IMR-90 (cell line): ENCODE results near the gene SLC41A1. TPM values are rescaled to one million over a fixed set of nuclear protein-coding genes. Genes with fewer than 3 reads are reported as not detected.

Experiments
- ATAC-seq: fragments of 200-7000 bp; cut with Tn5 transposase; 2 replicates; pipeline ENCODE4 v1.9.1; 2020; ENCODE audit warnings: low read depth, mild to moderate bottlenecking, moderate library complexity
- BruUV-seq: library from RNA; stranded (reverse); fragments of 400-500 nt; replicated peaks from 2 replicates; lab custom pipeline; 2021; lab: Mats Ljungman, UMichigan
- CTCF ChIA-PET: fragments of 300-600 bp; formaldehyde crosslinking; extraction: SDS; loops from one replicate; lab custom pipeline; 2021; ENCODE audit warnings: antibody characterized with exemption; lab: Yijun Ruan, JAX
- POLR2A ChIA-PET: fragments of 300-600 bp; sonication (Branson Sonifier 250); formaldehyde crosslinking; loops from one replicate; lab custom pipeline; 2022; ENCODE audit warnings: antibody characterized with exemption; ENCODE audit not compliant: unreplicated experiment; lab: Charles Lee
- DNase-seq: peaks from one replicate; pipeline ENCODE4 v3.0.0; 2013
- H2AFZ ChIP-seq: replicated peaks from 2 replicates; pipeline ENCODE3; 2013; ENCODE audit warnings: low read length, mild to moderate bottlenecking; ENCODE audit not compliant: poor library complexity
- H2AK5ac ChIP-seq: 2 replicates; pipeline ENCODE4 v1.6.1; 2013; ENCODE audit warnings: low read depth, low read length, inconsistent platforms
- H2AK9ac ChIP-seq: replicated peaks from 2 replicates; pipeline ENCODE3; 2013; ENCODE audit warnings: mild to moderate bottlenecking, low read depth, low read length, moderate library complexity; ENCODE audit not compliant: poor library complexity
- H2BK120ac ChIP-seq: 2 replicates; pipeline ENCODE4 v1.6.1; 2013; ENCODE audit warnings: low read depth, low read length, inconsistent platforms
- H2BK15ac ChIP-seq: 3 replicates; pipeline ENCODE4 v1.6.1; 2013; ENCODE audit warnings: low read depth, low read length, inconsistent platforms
- H2BK20ac ChIP-seq: 2 replicates; pipeline ENCODE4 v1.6.1; 2013; ENCODE audit warnings: low read depth, mild to moderate bottlenecking, inconsistent platforms, low read length, moderate library complexity
- H2BK5ac ChIP-seq: 2 replicates; pipeline ENCODE4 v1.6.1; 2013; ENCODE audit warnings: mild to moderate bottlenecking, low read depth, low read length, inconsistent platforms; ENCODE audit not compliant: poor library complexity, severe bottlenecking
- H3K14ac ChIP-seq: replicated peaks from 2 replicates; pipeline ENCODE4 v1.6.1; 2013; ENCODE audit warnings: low read depth, low read length, inconsistent platforms
- H3K18ac ChIP-seq: 2 replicates; pipeline ENCODE4 v1.6.1; 2013; ENCODE audit warnings: low read depth, low read length, control low read depth
- H3K23ac ChIP-seq: 2 replicates; pipeline ENCODE4 v1.6.1; 2013; ENCODE audit warnings: low read depth, low read length, inconsistent platforms
- H3K27ac ChIP-seq: 2 replicates; pipeline ENCODE4 v1.5.1; 2013; ENCODE audit warnings: mild to moderate bottlenecking, control low read depth, low read length; ENCODE audit not compliant: insufficient read depth
- H3K27me3 ChIP-seq: 2 replicates; pipeline ENCODE4 v1.6.1; 2013; ENCODE audit warnings: low read length; ENCODE audit not compliant: control insufficient read depth, insufficient read depth
- H3K36me3 ChIP-seq: 2 replicates; pipeline ENCODE4 v1.6.1; 2013; ENCODE audit warnings: low read length, mixed read lengths; ENCODE audit not compliant: control insufficient read depth, insufficient read depth
- H3K4ac ChIP-seq: 2 replicates; pipeline ENCODE4 v1.6.1; 2013; ENCODE audit warnings: low read depth, low read length, inconsistent platforms
- H3K4me1 ChIP-seq: 2 replicates; pipeline ENCODE4 v1.6.1; 2013; ENCODE audit warnings: low read length, mixed read lengths; ENCODE audit not compliant: control insufficient read depth, insufficient read depth
- H3K4me2 ChIP-seq: 2 replicates; pipeline ENCODE4 v1.6.1; 2013; ENCODE audit warnings: low read depth, mild to moderate bottlenecking, control low read depth, low read length, moderate library complexity
- H3K4me3 ChIP-seq: 2 replicates; pipeline ENCODE4 v1.5.1; 2013; ENCODE audit warnings: low read depth, mild to moderate bottlenecking, control low read depth, low read length, moderate library complexity; ENCODE audit not compliant: insufficient read depth
- H3K56ac ChIP-seq: 2 replicates; pipeline ENCODE4 v1.6.1; 2013; ENCODE audit warnings: low read length, inconsistent platforms; ENCODE audit not compliant: insufficient read depth; ENCODE audit errors: extremely low read depth
- H3K79me1 ChIP-seq, 2 experiments: 2 replicates each; pipeline ENCODE4 v1.6.1; 2013; ENCODE audit warnings: low read length in 2 of 2, inconsistent platforms in 1 of 2, low read depth in 1 of 2
- H3K9ac ChIP-seq: 2 replicates; pipeline ENCODE4 v1.6.1; 2013; ENCODE audit warnings: low read depth, low read length, control low read depth
- H3K9me1 ChIP-seq: 2 replicates; pipeline ENCODE4 v1.6.1; 2013; ENCODE audit warnings: low read length, inconsistent platforms; ENCODE audit not compliant: insufficient read depth
- H3K9me3 ChIP-seq: 2 replicates; pipeline ENCODE4 v1.6.1; 2013; ENCODE audit warnings: low read length; ENCODE audit not compliant: control insufficient read depth, insufficient read depth
- H4K20me1 ChIP-seq: 2 replicates; pipeline ENCODE4 v1.6.1; 2013; ENCODE audit warnings: low read length, inconsistent platforms; ENCODE audit not compliant: insufficient read depth
- H4K5ac ChIP-seq: 2 replicates; pipeline ENCODE4 v1.6.1; 2013; ENCODE audit warnings: mild to moderate bottlenecking, low read depth, low read length, control low read depth
- H4K8ac ChIP-seq, 2 experiments: 2 replicates each; pipeline ENCODE4 v1.6.1; 2013; ENCODE audit warnings: low read depth in 2 of 2, low read length in 2 of 2, control low read depth in 1 of 2, inconsistent platforms in 1 of 2
- H4K91ac ChIP-seq: 2 replicates; pipeline ENCODE4 v1.6.1; 2013; ENCODE audit warnings: low read depth, low read length, inconsistent platforms; ENCODE audit not compliant: insufficient read depth
- BHLHE40 ChIP-seq: fragments of 150-350 bp; IDR thresholded peaks from 2 replicates; pipeline ENCODE4 v1.6.1; 2016; ENCODE audit warnings: mild to moderate bottlenecking, low read depth, low read length
- CEBPB ChIP-seq: IDR thresholded peaks from 2 replicates; pipeline ENCODE4 v1.6.1; 2012; ENCODE audit warnings: low read depth, low read length, improper control_type of control experiment
- CHD1 ChIP-seq: IDR thresholded peaks from 2 replicates; pipeline ENCODE4 v1.6.1; 2012; ENCODE audit warnings: low read depth, low read length, improper control_type of control experiment
- CTCF ChIP-seq: conservative IDR thresholded peaks from 2 replicates; pipeline ENCODE4 v1.5.1; 2012; ENCODE audit warnings: mild to moderate bottlenecking, low read depth, low read length, improper control_type of control experiment
- ELK1 ChIP-seq: fragments of 150-350 bp; IDR thresholded peaks from 2 replicates; pipeline ENCODE4 v1.6.1; 2016; ENCODE audit warnings: low read depth, mild to moderate bottlenecking, low read length, moderate library complexity, borderline replicate concordance
- FOS ChIP-seq: fragments of 150-350 bp; IDR thresholded peaks from 2 replicates; pipeline ENCODE4 v1.6.1; 2016; ENCODE audit warnings: low read depth, low read length
- MAFK ChIP-seq: IDR thresholded peaks from 2 replicates; pipeline ENCODE4 v1.6.1; 2012; ENCODE audit warnings: low read depth, low read length, improper control_type of control experiment
- MAZ ChIP-seq: IDR thresholded peaks from 2 replicates; pipeline ENCODE4 v1.6.1; 2012; ENCODE audit warnings: low read depth, mild to moderate bottlenecking, low read length, improper control_type of control experiment, moderate library complexity, borderline replicate concordance
- MXI1 ChIP-seq: IDR thresholded peaks from 2 replicates; pipeline ENCODE4 v1.6.1; 2012; ENCODE audit warnings: low read depth, mild to moderate bottlenecking, low read length, moderate library complexity, borderline replicate concordance
- NFE2L2 ChIP-seq: fragments of 150-350 bp; IDR thresholded peaks from 2 replicates; pipeline ENCODE4 v1.6.1; 2016; ENCODE audit warnings: low read depth, mild to moderate bottlenecking, low read length
- POLR2A ChIP-seq: IDR thresholded peaks from 2 replicates; pipeline ENCODE4 v1.6.1; 2012; ENCODE audit warnings: mild to moderate bottlenecking, low read depth, low read length
- RAD21 ChIP-seq: IDR thresholded peaks from 2 replicates; pipeline ENCODE4 v1.6.1; 2012; ENCODE audit warnings: low read length, improper control_type of control experiment
- RCOR1 ChIP-seq: IDR thresholded peaks from 2 replicates; pipeline ENCODE4 v1.6.1; 2012; ENCODE audit warnings: mild to moderate bottlenecking, low read length, improper control_type of control experiment; ENCODE audit not compliant: insufficient replicate concordance
- RFX5 ChIP-seq: IDR thresholded peaks from 2 replicates; pipeline ENCODE4 v1.8.0; 2012; ENCODE audit warnings: low read depth, mild to moderate bottlenecking, low read length, moderate library complexity
- SMC3 ChIP-seq: fragments of 150-350 bp; IDR thresholded peaks from 2 replicates; pipeline ENCODE4 v1.6.1; 2016; ENCODE audit warnings: low read depth, mild to moderate bottlenecking, antibody characterized with exemption, low read length, moderate library complexity
- USF2 ChIP-seq: fragments of 150-350 bp; IDR thresholded peaks from 2 replicates; pipeline ENCODE4 v1.6.1; 2017; ENCODE audit warnings: mild to moderate bottlenecking, antibody characterized with exemption, low read length, low read depth
- WGBS, 2 experiments: methylation state at CpG; one replicate each; pipeline versions ENCODE4 v1.1.5 to v1.1.7; 2013; ENCODE audit warnings: missing lambda C conversion rate in 2 of 2; ENCODE audit not compliant: insufficient read length in 1 of 2; ENCODE audit errors: extremely low coverage in 2 of 2; 5-methylcytosine and 5-hydroxymethylcytosine counted together
- dilution Hi-C: fragments of 300-500 bp; cut with HindIII; formaldehyde crosslinking; loops from one replicate; pipeline ENCODE4 v1.14.3; 2018; ENCODE audit warnings: low sequenced_read_pairs; ENCODE audit not compliant: unreplicated experiment
- in situ Hi-C: fragments of 300-500 bp; cut with MboI; formaldehyde crosslinking; loops from 3 replicates; pipeline ENCODE4 v1.14.3; 2019; ENCODE audit warnings: low sequenced_read_pairs, inconsistent platforms, mixed read lengths
- intact Hi-C: fragments of 100-400 bp; cut with micrococcal nuclease; formaldehyde crosslinking; loops from 2 replicates; pipeline ENCODE4 v1.10.0; 2022
- polyA plus RNA-seq, 3 experiments: library from polyadenylated mRNA; depleted of rRNA; stranded (reverse); fragments of >200 nt; gene quantifications; 2 replicates each; pipeline ENCODE4 v1.2.3, GENCODE V29; 2012; ENCODE audit warnings: low replicate concordance in 1 of 3
- total RNA-seq: library from RNA; depleted of rRNA; stranded (reverse); fragments of >200 nt; gene quantifications from 2 replicates; pipeline ENCODE4 v1.2.3, GENCODE V29; 2012

The SLC41A1 gene
- total and polyA plus RNA-seq, 2 of the 4 experiments (the other 2 are of a cell fraction), result 6.3 to 26.3 TPM

- H2AK5ac ChIP-seq, result no peak overlapping the region
- H2BK15ac ChIP-seq, result 0 out of 3 replicates have a peak overlapping the region, but pooled peaks have one; percentile 41
- H3K79me1 ChIP-seq, result no peaks in the 10 kb centered on the region; a peak in 1 of 4 replicates
- intact Hi-C loops, result no loop called here
- no peak overlapping the region for H3K23ac ChIP-seq
- H3K4me1 ChIP-seq, result peaks cover 12% of the 10 kb centered on the region
- H4K91ac ChIP-seq, result no peak overlapping the region
- no peak overlapping the region for H4K8ac ChIP-seq
- in situ Hi-C loops, result no loop called here
- H3K9me3 ChIP-seq, result no peaks in the 10 kb centered on the region
- no peak overlapping the region for H2AFZ ChIP-seq
- H2BK20ac ChIP-seq, result 0 out of 2 replicates have a peak overlapping the region, but pooled peaks have one; percentile 8
- no peak for ATAC-seq
- no peak overlapping the region for H3K27ac ChIP-seq
- no peak overlapping the region for H2BK5ac ChIP-seq
- no peak overlapping the region for H3K4me3 ChIP-seq
- no peak overlapping the region for H3K4ac ChIP-seq
- CTCF ChIA-PET, result no interaction called here
- no TSS peak for BruUV-seq
- H3K36me3 ChIP-seq, result no peaks in the 10 kb centered on the region
- H4K20me1 ChIP-seq, result no peaks in the 10 kb centered on the region
- H4K5ac ChIP-seq, result no peak overlapping the region
- no peak overlapping the region for H3K9ac ChIP-seq
- no peak overlapping the region for H2AK9ac ChIP-seq
- H2BK120ac ChIP-seq, result 0 out of 2 replicates have a peak overlapping the region, but pooled peaks have one; percentile 26
- H3K14ac ChIP-seq, result no peak overlapping the region
- dilution Hi-C loops, result no loop called here
- peaks cover 16% of the 10 kb centered on the region for H3K9me1 ChIP-seq
- no peak overlapping the region for H3K56ac ChIP-seq
- H3K27me3 ChIP-seq, result no peaks in the 10 kb centered on the region
- POLR2A ChIA-PET, result no interaction called here
- WGBS, 2 experiments, result 100% methylated on average over 1 of the region's 3 CpGs; no CpG with 5 or more reads in 1 of the 2 experiments
- DNase-seq, result no peak
- no peak overlapping the region for H3K18ac ChIP-seq
- TF ChIP-seq BHLHE40, result no peak
- TF ChIP-seq CEBPB, result no peak
- no peak for TF ChIP-seq FOS
- TF ChIP-seq ELK1, result no peak
- TF ChIP-seq SMC3, result no peak
- TF ChIP-seq NFE2L2, result no peak
- no peak for TF ChIP-seq USF2
- no peak for TF ChIP-seq RCOR1
- TF ChIP-seq MAZ, result no peak
- TF ChIP-seq RFX5, result no peak
- no peak for TF ChIP-seq MXI1
- no peak for TF ChIP-seq CTCF
- no peak for TF ChIP-seq CHD1
- no peak for TF ChIP-seq MAFK
- TF ChIP-seq POLR2A, result no peak
- no peak for TF ChIP-seq RAD21
- H3K4me2 ChIP-seq, result no peak overlapping the region
Measured at GRCh38 chr1:205766570-205766969, 46.4 kb downstream of the SLC41A1 start.
